CD4-positive, alpha-beta T cell (primary cell): Measurements from ENCODE around the gene SLC11A1. TPM values are rescaled to one million over a fixed set of nuclear protein-coding genes. Genes with fewer than 3 reads are reported as not detected.

Experiments
- ATAC-seq: fragments of 200-7000 bp; cut with Tn5 transposase; one replicate; pipeline ENCODE4 v1.10.0; 2022; ENCODE audit warnings: mild to moderate bottlenecking; ENCODE audit not compliant: poor library complexity
- CTCF ChIA-PET: fragments of 350-600 bp; sonication (Branson Sonifier 250); formaldehyde crosslinking; loops from one replicate; lab custom pipeline; 2021; ENCODE audit warnings: antibody characterized with exemption, inconsistent platforms; lab: Charles Lee
- POLR2A ChIA-PET: fragments of 350-600 bp; sonication (Branson Sonifier 250); formaldehyde crosslinking; loops from one replicate; lab custom pipeline; 2021; ENCODE audit warnings: antibody characterized with exemption, inconsistent platforms; lab: Charles Lee
- DNase-seq, 14 experiments: peaks; one replicate each; pipeline ENCODE4 v3.0.0-alpha.2; 2013 to 2020; ENCODE audit warnings: mixed read lengths in 2 of 14
- H3K27ac ChIP-seq, 2 donors: one replicate each; pipeline versions ENCODE4 v1.5.1 to v1.7.0; 2013; ENCODE audit warnings: low read length in 2 of 2, low read depth in 1 of 2, mild to moderate bottlenecking in 1 of 2
- H3K27me3 ChIP-seq, 2 experiments: 1 replicate in 1 of 2; 2 replicates in 1 of 2; pipeline versions ENCODE4 v1.6.1 to v1.7.0; 2013; ENCODE audit warnings: low read length in 2 of 2, control low read depth in 1 of 2, mild to moderate bottlenecking in 1 of 2, moderate library complexity in 1 of 2; ENCODE audit not compliant: insufficient read depth in 2 of 2, control insufficient read depth in 1 of 2
- H3K36me3 ChIP-seq: one replicate; pipeline ENCODE4 v1.6.1; 2013; ENCODE audit warnings: low read length, control low read depth; ENCODE audit not compliant: insufficient read depth
- H3K4me1 ChIP-seq: one replicate; pipeline ENCODE4 v1.6.1; 2013; ENCODE audit warnings: low read length, control low read depth; ENCODE audit not compliant: insufficient read depth
- H3K4me3 ChIP-seq: one replicate; pipeline ENCODE4 v1.5.1; 2013; ENCODE audit warnings: mild to moderate bottlenecking, low read length, moderate library complexity
- H3K9me3 ChIP-seq, 2 experiments: 1 replicate in 1 of 2; 2 replicates in 1 of 2; pipeline versions ENCODE4 v1.6.1 to v1.7.0; 2013; ENCODE audit warnings: low read length in 2 of 2, mild to moderate bottlenecking in 2 of 2, control low read depth in 1 of 2, moderate library complexity in 1 of 2; ENCODE audit not compliant: control insufficient read depth in 1 of 2, insufficient read depth in 1 of 2
- H3K27ac Mint-ChIP-seq: one replicate; pipeline ENCODE4 v1.8.0; 2020; ENCODE audit warnings: mixed read lengths
- H3K27me3 Mint-ChIP-seq: one replicate; pipeline ENCODE4 v1.8.0; 2021; ENCODE audit warnings: mixed read lengths
- H3K36me3 Mint-ChIP-seq: one replicate; pipeline ENCODE4 v1.8.0; 2021; ENCODE audit warnings: low read depth, mixed read lengths
- H3K4me1 Mint-ChIP-seq: one replicate; pipeline ENCODE4 v1.8.0; 2021; ENCODE audit warnings: low read depth, mixed read lengths
- H3K4me3 Mint-ChIP-seq: one replicate; pipeline ENCODE4 v1.8.0; 2020; ENCODE audit warnings: mild to moderate bottlenecking, mixed read lengths
- H3K9me3 Mint-ChIP-seq: one replicate; pipeline ENCODE4 v1.8.0; 2020; ENCODE audit warnings: mixed read lengths
- intact Hi-C, 2 experiments: fragments of 100-400 bp; cut with DNase I in 1 of 2; cut with micrococcal nuclease in 1 of 2; formaldehyde crosslinking; loops; one replicate each; pipeline versions ENCODE4 v1.15.1 to v1.9.0; 2023 to 2025; cut with DNase I, micrococcal nuclease
- total RNA-seq, 174 experiments: library from RNA in 2 of 174; stranded (reverse) in 2 of 174; gene quantifications; one replicate each; pipeline ENCODE4 v1.2.3 and lab custom pipeline; 2021 to 2026
- TF ChIP-seq, protein P1 (sequence below): fragments of 200-600 bp; IDR thresholded peaks from one replicate; pipeline ENCODE4 v1.8.0; 2022; ENCODE audit warnings: antibody characterized with exemption, mild to moderate bottlenecking

SLC11A1 gene
- total RNA-seq, 2 experiments from 2014 or later = 4.9 to 6.3 TPM

DNA sequence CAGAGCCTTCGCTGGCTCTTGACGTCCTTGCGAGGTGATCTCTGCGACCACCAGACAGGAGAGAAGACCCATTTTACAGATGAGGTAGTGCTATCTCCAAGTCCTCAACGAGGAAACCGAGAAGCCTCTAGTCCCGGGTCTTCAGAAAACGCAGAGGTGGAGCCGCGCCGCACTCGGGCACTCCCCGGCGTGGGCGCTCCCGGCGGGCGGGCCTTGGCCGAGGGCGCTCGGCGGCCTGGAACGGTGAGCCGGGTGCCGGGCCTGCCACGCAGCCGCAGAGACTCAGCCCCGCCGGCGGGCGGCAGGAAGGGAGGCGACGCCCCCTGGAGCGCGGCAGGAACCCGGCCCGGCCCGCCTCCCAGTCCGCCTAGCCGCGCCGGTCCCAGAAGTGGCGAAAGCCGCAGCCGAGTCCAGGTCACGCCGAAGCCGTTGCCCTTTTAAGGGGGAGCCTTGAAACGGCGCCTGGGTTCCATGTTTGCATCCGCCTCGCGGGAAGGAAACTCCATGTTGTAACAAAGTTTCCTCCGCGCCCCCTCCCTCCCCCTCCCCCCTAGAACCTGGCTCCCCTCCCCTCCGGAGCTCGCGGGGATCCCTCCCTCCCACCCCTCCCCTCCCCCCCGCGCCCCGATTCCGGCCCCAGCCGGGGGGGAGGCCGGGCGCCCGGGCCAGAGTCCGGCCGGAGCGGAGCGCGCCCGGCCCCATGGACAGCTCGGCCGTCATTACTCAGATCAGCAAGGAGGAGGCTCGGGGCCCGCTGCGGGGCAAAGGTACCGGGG is 17.5 kb downstream of the SLC11A1 start, which contains the start of gene CTDSP1:
Gene CTDSP1 (plus strand): TSS at position 478 of the 776 bp plus-strand sequence. CDS start 223 bp downstream, at position 701.
- Mint-ChIP-seq H3K27ac (peak within 1 kb of the TSS; percentile 99), H3K4me1 (peaks cover 57% of the 10 kb centered on the region), H3K4me3 (peak within 1 kb of the TSS; percentile 96), H3K36me3 (peaks cover 57% of the 10 kb centered on the region), H3K27me3 (no peaks in the 10 kb centered on the region), H3K9me3 (no peaks in the 10 kb centered on the region)
- H3K36me3 ChIP-seq = peaks cover 33% of the 10 kb centered on the region
- peak within 1 kb of the TSS; percentile 86 for H3K4me3 ChIP-seq
- peak; percentile 79 to 97 (median 90) for DNase-seq
- H3K4me1 ChIP-seq = peaks cover 83% of the 10 kb centered on the region
- intact Hi-C loops = loop anchor here (2.0 to 10.0 kb wide), 9 partner anchors 42 to 778 kb away; partner anchors contain the start of genes CNPPD1 (in 2 of the 2), RETREG2 (in 2 of the 2), ARPC2 (in 1 of the 2) and CATIP (in 1 of the 2)
- ChIA-PET CTCF (interaction anchor here (1.1 kb wide), 1 partner anchor 129 kb away, joined by 4 read pairs; the partner anchor contains the start of genes AAMP and PNKD), POLR2A (interaction anchor here (0.8 to 3.8 kb wide), 10 partner anchors 9 to 259 kb away, joined by 4 to 20 read pairs (median 6); partner anchors contain the start of genes AAMP, BCS1L, CATIP and PNKD)
- H3K27ac ChIP-seq = peak within 1 kb of the TSS; percentile 93 to 94
- H3K9me3 ChIP-seq = no peaks in the 10 kb centered on the region
- ATAC-seq = peak; percentile 10
- no peaks in the 10 kb centered on the region for H3K27me3 ChIP-seq
- TF ChIP-seq, protein P1, sequence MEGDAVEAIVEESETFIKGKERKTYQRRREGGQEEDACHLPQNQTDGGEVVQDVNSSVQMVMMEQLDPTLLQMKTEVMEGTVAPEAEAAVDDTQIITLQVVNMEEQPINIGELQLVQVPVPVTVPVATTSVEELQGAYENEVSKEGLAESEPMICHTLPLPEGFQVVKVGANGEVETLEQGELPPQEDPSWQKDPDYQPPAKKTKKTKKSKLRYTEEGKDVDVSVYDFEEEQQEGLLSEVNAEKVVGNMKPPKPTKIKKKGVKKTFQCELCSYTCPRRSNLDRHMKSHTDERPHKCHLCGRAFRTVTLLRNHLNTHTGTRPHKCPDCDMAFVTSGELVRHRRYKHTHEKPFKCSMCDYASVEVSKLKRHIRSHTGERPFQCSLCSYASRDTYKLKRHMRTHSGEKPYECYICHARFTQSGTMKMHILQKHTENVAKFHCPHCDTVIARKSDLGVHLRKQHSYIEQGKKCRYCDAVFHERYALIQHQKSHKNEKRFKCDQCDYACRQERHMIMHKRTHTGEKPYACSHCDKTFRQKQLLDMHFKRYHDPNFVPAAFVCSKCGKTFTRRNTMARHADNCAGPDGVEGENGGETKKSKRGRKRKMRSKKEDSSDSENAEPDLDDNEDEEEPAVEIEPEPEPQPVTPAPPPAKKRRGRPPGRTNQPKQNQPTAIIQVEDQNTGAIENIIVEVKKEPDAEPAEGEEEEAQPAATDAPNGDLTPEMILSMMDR = no peak

DNA sequence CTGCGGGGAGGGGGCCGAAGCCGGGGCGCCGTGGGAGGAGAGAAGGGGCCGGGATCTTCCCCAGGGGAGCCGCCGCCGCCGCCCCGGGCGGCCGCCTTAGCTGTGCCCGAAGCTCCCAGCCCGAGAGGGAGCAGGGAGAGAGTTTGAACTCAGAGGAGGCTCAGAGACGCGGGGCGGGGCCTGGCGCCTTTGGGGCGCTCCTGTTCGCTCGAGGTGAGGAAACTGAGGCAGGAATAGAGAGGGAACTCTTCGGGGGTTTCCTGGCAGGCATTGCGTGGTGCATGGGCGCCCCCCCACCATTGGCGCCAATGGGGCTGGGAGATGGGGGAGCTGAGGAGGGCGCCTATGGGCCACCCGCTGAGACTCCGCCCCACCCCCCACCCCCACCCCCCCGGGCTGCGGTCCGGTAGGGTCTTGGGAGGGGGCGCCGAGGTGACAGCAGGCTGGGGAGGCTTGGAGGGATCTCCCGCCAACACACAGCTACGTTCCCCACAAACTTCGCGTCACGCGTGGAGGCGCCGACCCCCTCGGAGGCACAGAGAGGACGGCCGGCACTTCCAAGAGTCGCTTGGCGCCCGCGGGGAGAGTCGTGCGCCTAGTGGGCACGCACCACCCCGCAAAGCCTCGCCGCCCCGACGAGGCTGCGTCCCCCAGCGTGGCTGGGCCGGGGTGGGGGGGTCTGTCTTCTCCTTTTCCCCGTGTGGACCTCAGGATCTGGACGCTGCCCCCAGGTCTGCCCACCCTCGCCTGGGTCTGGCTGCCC is 18.3 kb downstream of the SLC11A1 start:
- H3K36me3 Mint-ChIP-seq = peaks cover 65% of the 10 kb centered on the region

More for the DNA sequence above, 18.3 kb downstream of the SLC11A1 start:
- Mint-ChIP-seq H3K27ac (peak overlapping the region; percentile 99), H3K27me3 (no peaks in the 10 kb centered on the region), H3K4me3 (peak overlapping the region; percentile 96), H3K9me3 (no peaks in the 10 kb centered on the region), H3K4me1 (peaks cover 59% of the 10 kb centered on the region)
- no peaks in the 10 kb centered on the region for H3K9me3 ChIP-seq
- intact Hi-C loops = loop anchor here in 1 of 2 experiments (2.0 to 10.0 kb wide), 2 partner anchors 248 to 774 kb away; partner anchors contain the start of genes CNPPD1, RETREG2 and SLC23A3
- H3K4me1 ChIP-seq = peaks cover 83% of the 10 kb centered on the region
- peak overlapping the region; percentile 86 for H3K4me3 ChIP-seq
- CTCF ChIA-PET = interaction anchor here (1.1 kb wide), 1 partner anchor 130 kb away, joined by 4 read pairs; the partner anchor contains the start of genes AAMP and PNKD
- peak overlapping the region; percentile 60 to 93 for H3K27ac ChIP-seq
- peak in 8 of 14 experiments; percentile 29 to 71 (median 48) for DNase-seq
- H3K27me3 ChIP-seq = no peaks in the 10 kb centered on the region
- POLR2A ChIA-PET = interaction anchor here (0.8 to 3.8 kb wide), 10 partner anchors 8 to 259 kb away, joined by 4 to 20 read pairs (median 6); partner anchors contain the start of genes AAMP, BCS1L, CATIP and PNKD
- peaks cover 39% of the 10 kb centered on the region for H3K36me3 ChIP-seq
- TF ChIP-seq, protein P1 = no peak
- ATAC-seq = no peak
